DMS114 treated with DMSO at 0.1 percent for 48 hours (cell line): ENCODE measurements around the gene ADD1.

ENCODE experiments used
- DNase-seq: peaks from one replicate; lab custom pipeline; 2025; ENCODE audit not compliant: unreplicated experiment; lab: John Stamatoyannopoulos, UW

The ADD1 gene

DNA sequence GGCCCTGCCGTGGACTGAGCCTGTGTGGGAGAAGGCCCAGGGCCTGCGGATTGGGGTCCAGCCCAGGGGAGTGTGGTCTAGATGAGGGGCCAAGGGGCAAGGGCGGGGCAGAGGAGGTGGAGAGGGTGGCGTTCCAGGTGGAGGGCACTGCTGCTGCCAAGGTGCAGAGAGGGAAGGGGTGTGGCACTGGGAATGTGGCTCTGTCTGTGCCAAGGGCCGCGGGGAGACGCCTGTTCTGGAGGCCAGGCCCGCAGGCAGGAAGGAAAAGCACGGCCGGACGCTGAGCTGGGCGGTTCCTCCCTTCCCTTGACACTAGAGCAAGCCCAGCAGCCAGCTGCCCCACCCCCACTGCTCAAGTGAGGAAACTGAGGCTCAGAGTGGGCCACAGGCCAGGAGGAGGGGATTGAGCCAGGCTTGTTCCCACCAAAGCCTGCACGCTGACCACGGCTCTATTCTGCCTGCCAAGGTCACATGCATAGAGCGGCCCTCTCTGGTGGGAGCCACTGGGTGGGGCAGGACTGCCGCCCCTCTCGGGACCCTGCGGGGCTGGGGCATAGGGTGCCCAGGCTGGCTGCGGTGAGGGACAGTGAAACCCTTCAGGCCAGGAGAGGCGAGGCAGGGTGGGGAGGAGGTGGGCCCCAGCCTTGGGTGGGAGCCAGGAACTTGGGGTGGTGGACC lies 37.8 kb upstream of the ADD1 start:
- DNase-seq = no peak

DNA sequence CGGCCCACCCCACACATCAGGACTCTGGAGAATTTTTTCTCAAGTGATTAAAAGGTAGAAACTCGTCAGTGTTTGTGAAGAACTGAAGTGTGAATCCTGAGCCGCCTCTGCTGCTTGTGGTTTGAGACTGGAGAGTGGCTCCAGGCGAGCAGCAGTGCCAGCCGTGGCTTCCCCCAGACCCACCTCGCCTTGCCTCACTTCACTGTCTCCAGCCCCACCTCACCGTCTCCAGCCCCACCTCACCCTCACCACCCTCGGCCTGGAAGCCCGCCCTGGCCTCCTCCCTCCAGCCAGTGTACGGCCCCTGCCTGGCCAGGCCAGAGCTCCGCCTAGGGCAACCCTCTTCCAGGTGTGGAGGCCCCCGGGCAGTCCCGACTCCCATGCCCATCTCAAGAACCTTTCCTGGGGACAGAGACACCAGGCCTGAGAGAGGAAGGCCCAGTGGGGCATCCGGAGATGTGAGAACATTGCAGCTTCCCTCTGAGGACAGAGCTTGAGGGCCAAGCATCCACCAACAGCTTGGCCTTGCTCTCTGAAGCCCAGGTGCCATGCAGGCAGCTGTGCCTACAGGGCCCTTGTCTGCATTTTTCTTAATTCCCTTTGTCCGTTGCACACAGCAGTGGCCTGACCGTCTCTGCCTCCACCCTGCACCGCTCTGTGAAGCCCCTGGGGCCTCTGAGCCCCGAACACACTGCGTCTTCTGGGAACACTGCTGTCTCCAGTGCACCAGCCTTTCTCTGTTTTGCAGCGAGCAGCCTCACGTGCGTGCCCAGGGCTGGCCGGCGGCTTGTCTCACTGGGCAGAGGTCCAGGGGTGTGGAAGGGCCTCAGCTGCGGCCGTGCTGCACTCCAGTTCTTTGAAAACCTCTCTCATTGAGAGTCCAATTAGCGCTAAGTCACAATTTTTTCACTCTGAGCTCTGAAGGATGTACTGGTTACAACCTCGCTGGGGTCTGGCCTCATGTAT lies 37.0 kb upstream of the ADD1 start:
- no peak for DNase-seq

DNA sequence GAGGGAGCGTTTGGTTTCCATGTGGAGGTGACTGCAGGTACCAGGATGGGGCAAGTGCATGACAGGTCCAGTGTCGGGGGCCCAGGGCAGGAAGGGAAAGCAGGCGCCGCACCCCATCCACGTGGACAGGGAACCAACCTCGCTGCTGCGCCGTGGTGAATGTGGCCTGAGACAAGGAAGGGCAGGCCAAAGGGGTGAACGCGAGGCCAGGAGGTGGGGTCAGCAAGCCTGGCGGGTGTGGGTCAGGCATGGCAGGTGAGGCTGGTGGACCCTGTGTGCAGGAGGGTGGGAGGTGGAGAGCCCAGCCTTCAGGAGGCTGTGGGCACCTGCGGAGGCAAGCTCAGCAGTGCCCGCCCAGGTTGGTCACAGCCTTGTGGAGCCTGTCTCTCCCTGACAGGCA lies 36.1 kb upstream of the ADD1 start:
- DNase-seq = no peak

DNA sequence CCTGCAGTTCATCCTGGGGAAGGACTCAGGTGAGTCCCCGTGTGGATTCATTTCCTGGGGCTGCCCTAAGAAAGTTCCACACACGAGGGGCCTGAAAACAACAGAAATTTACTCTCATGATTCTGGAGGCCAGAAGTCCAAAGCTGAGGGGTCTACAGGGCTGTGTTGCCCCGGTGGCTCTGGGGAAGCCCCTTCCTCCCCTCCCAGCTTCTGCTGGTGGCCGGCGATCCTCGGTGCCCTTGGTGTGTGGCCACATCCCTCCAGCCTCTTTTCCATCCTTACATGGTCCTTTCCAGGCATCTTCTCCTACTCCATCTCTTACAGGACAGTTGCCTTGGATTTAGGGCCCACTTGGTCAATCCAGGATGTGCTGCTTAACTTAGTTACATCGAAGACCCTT lies 35.6 kb upstream of the ADD1 start:
- no peak for DNase-seq

DNA sequence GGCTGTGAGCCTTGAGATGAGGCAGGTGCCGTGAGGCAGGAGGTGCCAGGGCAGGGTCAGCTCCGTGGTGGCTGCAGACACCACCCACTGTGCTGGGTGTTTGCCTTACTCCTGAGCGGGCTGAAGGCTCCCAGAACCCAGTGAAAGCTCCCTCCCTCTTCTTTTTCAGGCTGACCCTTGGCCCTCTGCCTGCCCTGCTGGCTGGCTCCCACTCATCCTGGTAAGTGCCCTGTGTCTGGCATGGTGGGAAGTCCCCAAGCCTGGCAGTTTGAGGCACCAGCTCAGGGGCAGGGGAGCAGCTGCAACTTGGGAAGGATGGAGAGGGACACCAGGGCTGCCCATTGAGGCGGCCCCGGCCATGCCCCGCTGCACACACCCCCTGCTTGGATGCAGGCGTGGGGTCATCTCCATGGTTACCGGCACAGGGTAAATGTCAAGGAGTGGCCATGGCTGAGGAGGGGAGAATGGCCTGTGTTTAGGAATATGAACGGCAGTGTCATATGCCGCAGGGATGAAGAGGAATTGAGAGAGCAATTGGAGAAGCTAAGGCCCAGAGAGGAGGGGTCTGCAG lies 33.9 kb upstream of the ADD1 start:
- DNase-seq = no peak

DNA sequence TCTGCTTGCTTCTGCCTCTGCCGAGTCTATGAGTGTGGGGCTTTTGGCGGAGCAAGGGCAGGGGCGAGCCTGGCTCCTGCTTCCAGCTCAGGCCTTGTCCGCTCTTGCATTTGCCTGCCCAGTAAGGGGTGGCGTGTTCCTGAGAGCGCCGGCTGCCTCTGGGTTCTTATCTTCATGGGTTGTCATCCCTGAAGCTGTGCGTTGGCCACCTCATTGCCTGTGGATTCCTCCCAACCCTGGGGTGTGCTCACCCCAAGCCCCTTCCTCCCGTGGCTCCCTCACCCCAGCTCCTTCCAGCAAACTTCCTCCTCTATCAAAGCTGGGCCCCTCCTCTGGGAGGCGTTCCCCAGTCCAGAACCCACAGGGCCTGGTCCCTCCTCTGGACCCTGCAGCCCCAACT lies 33.3 kb upstream of the ADD1 start:
- no peak for DNase-seq

DNA sequence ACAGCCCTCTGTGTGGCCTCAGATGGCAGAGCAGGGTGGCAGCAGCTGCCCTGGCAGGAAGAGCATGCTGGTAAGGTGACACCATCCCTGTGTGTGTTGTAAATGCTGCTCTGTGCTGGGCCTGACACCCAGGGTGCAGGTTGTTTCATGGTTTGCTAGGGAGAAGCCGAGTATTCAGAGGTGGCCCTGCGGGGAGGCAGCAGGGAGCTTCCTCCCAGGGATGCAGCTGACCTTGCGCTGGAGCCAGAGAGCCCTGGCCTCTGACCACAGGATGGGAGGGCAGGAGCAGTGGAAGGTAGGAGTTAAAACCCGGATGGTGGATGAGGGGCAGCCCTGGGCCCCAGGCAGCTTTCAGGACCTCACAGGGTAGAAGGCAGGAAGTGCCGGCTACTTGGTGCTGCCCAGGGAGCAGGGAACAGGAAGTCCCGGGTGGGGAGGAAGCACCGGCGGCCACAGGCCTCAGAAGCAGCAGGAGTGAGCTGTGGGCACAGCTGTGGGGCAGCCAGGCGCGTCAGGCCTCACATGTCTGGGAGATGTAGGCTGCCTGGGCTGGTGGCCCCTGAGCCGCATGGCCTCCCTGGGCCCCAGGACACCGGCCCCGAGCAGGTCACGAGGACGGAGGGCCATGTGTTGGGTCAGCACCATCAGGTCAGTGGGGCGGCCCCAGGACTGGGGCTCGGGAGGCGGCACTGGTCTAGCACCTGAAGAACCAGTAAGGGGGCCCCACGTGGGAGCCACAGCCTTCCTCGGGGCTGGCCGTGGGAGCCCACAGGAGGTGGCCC lies 31.6 kb upstream of the ADD1 start:
- no peak for DNase-seq

DNA sequence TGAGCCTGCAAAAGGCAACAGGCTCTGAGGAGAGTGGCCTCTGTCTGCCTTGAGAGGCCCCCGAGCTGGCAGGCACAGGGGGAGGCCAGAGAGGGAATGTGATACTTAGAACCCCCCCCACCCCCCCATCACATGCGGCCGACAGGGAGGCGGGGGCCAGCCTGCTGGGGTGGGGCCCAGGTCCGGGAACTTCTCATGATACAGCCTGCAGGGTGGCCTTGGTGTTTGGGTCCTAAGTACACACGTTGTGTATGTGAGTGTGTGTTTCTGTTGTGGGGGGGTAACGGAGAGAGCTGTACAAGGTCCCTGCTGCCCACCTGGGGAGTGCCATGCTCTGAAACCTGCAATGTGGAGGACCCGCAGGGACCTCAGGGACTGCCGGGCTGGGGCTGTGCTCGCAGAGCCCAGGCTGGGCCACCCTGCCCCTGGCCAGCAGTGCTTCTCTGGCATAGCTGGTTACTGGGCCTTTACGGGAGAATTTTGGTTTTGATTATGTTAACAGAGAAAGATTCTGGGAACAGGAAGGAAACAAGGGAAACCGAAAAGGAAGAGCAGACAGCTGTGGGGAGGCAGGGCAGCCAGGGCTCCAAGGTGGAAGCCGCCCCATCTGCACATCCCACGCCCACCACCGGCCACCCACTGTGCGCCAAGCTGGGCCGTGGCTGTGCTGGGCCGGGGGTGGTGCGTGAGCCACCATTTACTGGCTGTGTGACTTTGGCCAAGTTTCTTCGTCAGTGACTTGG lies 30.9 kb upstream of the ADD1 start:
- DNase-seq = no peak

DNA sequence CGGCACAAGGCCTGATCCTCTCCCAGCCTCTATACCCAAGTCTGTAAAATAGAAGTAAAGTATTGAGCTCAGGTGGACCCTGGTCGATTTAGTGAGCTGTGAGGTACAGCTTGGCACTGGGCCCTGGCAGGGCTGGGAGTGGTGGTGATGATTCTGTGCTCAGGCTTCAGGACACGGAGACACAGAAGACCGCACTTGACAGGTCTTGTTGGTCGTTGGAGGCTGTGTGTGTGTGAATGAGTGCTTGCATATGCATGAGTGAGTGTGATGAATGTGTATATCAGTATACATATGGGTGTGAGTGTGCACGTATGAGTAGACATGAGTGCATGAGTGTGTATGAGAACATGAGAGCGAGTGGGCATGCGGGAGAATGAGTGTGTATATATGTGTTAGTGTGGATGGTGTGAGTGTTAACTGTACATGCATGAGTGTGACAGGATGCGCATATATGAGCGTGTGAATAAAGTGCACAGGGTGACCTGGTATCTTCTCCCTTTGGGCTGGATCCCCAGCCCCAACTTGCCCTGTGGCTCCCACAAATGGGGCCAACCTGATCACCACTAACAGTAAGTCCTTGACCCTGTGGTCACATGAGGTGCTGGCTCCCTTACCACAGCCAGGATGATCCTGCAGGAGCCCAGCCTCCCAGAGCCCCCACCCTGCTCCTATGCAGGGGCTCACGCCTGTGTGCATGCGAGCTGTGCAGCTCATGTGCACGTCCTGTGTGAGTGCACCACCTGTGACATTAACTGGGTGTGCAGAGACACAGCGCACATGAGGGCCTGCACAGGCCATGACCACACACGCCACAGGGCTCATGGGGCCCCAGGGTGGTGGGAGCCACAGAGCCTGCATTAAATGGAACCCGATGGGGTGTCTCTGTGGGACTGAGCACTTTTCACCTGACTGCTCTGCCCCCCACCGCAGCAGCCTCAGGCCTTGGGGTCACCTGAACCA lies 29.9 kb upstream of the ADD1 start:
- no peak for DNase-seq

DNA sequence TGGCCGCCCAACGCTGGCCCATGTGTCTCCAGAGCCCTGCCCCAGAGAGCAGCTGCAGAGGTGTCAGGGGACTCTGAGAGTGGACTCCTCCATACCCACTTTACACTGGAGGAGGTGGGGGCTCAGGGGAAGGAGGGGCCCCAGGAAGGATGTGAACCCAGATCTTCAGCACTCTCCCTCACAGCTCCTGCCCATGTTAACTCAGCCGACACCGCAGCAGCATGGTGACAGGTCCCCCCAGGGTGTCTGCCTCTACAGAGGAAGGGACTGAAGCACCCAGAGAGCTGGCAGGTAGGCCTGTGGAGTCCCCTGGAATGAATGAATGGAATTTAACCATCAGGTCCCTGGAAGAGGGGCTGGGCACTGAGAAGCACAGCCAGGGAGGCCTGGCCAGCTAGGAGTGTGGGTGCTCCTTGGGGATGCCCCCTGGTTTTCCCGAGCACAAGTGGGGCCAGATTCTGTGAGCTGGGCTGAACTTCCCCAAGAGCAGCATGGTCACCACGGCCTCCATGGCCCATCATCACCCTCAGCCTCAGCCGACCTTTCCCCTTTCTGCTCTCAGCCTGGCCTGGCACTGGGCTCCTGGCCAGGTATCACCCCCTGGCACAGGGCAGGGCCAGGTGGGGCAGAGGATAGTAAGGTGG lies 28.9 kb upstream of the ADD1 start:
- DNase-seq = no peak

DNA sequence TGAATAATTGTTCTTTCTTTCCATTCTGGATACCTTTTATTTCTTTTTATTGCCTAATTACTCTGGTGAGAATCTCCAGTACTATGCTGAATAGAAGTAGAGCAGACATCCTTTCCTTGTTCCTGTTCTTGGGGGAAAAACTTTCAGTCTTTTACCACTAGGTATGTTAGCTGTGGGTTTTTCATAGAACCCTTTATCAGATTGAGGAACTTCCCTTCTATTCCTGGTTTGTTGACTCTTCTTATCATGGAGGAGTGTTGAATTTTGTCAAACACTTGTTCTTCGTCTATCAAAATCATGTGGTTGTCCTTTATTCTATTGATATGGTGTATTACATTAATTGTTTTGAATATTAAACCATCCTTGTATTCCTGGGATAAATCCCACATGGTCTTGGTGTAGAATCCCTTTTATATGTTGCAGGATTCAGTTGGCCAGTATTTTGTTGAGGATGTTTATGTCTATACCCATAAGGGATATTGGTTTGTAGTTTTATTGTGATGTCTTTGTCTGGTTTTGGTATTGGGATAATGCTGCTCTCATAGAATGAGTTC lies 27.2 kb upstream of the ADD1 start:
- no peak for DNase-seq

DNA sequence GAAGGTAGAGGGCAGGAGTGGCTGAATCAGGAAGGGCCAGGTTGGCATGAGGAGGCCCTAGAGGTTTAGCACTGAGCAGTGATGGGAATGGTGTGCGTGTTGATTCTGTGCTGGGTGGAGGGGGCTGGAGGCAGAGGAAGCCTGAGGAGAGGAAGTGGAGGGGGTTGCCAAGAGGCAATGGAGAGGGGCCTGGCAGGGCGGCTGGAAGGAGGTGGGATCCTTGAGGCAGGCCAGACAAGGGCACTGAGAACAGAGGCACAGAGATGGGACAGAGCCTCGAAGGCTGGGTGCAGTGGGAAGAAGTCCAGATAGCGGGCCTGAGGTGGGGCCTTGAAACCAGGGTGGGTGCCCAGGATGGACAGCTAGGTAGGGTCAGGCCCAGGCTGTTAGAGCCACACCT lies 26.5 kb upstream of the ADD1 start:
- no peak for DNase-seq

DNA sequence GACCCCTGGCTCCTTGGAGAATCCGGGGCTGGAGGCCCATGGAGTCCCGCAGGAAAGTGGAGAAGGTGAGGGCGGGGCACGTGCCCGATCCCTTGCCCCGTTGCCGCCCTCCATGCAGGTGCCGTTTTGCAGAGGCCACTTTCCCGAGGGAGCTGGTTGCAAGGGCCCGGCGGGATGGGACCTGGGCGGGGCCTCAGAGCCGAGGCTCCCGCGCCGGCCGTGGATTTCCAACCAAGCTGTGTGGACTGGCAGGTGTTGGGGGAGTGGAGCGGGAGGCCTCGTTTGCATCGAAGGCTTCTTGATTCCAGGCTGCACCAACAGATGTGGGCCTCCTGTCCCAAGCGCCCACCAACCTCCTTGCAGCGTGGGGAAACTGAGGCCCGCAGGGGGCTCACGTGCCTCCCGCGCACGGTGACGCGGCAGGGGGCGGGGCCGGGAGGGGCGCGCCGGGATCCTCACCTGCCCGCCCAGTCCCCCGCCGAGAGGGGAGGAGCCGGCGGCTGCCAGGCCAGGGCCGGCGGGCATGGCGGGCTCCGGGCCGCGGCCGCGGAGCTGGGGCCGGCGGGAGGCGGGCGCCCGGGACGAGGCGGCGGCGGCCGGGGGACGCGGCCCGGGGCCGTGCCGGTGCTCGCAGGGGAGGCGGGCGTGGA lies 25.8 kb upstream of the ADD1 start:
- DNase-seq = no peak

DNA sequence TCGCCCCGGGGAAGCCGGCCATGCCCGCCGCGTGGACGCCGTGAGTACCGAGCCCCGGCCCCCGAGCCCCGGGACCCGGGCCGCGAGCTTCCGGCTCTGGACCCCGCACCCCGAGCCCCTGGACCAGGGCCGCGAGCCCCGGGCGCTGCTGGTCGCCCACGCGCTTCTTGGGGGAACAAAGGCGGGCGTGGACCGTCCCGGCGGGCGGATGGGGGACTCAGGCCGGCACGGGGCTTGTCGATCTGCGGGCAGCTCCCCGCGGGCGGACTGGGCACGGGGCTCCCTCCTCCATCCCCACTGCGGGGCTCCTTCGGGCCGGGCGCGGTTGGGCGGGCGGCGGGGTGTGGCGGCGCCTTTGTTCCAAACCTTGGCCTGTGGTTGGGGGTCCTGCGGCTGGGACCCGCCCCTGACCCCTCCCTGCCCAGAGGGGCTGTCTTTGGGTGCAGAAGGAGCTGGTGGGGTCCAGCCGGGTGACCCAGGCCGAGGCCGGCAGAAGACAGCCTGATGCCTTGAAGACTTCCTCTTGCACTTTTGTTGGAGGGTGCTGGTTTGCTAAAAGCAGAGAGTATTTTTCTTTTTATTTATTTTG lies 25.2 kb upstream of the ADD1 start:
- DNase-seq = no peak

DNA sequence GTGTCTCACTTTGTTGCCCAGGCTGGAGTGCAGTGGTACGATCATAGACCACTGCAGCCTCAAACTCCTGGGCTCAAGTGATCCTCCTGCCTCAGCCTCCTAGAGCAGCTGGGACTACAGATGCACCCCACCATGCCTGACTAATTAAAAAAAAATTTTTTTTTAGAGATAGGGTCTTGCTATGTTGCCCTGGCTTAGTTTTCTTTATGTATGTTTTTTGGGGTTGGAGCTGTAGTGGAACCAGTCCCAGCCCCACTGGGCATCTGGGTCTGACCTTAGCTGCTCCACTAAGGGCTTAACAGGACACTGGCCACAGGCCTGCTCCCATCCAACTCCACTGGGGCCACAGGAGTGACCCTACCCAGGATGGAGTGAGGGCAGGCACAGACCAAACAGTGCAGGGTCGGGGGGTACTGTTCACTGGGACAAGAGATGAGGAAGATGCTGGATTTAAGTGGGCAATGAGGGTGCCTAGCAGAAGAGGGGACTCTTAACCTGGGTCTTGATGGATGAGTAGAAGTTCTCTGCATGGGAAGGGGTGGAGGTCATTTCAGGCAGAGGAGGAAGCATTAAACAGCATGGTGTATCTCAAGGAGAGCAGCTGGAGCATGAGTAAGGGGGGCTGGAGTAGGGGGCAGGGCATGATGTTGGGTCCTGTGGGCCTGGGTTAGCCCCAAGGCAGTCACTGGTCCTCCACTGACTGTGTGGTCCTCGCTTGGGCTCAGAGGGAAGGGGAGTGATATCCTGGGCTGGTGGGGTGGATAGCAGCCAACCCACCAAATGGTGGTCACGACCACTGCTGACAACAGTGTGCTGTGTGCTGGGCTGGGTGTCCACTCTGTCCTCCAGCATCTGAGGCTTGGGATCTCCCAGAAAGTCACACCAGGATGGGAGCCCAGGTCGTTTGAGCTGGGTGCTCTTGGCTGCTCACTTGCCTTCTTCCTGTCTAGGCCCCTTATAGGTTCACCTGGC lies 24.1 kb upstream of the ADD1 start:
- DNase-seq = no peak

DNA sequence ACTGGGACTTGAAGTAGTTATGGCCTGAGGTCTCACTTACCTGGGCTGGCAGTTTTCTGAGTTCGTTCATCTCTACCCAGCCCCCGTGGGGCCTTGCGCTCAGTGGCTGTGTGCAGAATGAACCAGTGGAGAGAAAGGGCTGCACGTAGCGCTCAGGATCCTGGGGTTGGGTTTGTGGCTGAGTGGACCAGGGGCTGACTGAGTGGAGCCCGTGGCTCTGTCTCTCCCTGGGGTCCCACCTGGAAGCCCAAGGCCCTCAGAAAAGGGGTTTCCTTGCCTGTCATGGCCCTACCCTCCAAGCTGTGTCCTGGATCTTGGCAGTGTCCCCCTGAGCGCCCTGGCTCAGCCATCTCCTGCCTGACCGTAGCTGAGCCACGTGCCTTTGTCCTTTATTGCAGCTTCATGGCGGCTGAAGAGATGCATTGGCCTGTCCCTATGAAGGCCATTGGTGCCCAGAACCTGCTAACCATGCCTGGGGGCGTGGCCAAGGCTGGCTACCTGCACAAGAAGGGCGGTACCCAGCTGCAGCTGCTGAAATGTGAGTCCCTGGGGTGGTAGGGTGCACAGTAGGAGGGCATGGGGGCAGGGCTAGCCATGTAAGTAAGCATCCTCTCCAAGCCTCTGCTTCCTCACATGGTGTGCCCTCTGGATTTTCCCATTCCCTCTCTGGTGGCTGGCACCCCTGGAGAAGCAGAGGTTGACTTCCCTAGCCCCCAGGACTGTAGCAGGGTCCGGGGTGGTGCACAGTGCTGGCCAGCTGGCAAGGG lies 23.2 kb upstream of the ADD1 start:
- DNase-seq = no peak
